Measurements from ENCODE around the gene DUSP1.
A peak's percentile ranks its signal among the peaks of the same experiment; 100 is the strongest.

Gene DUSP1

GRCh38 chr5:172770675-172771438, at the start of gene DUSP1:
TSS of gene DUSP1 (minus strand) at chr5:172771195. CDS start at chr5:172770952, 243 bp downstream.
- H3K27ac ChIP-seq: peak within 1 kb of the TSS; percentile 100
- CTCF ChIA-PET: interaction anchor here (0.6 to 4.2 kb wide), 27 partner anchors 29 to 168 kb away, joined by 3 to 54 read pairs (median 4); no protein-coding TSS in a partner anchor
- POLR2A ChIA-PET (ENCODE audit: low non-redundant PET): interaction anchor here (0.6 to 3.1 kb wide), 10 partner anchors 24 to 287 kb away, joined by 3 to 10 read pairs (median 5); no protein-coding TSS in a partner anchor
- TF ChIP-seq CTCF (conservative IDR thresholded peaks at IDR 0.05; ENCODE audit: low read depth): no peak; the same call in 1 of the 2 replicates
- DNase-seq (ENCODE audit: low spot score): peak; percentile 100

- POLR2A ChIA-PET (ENCODE audit: low non-redundant PET): no interaction called here
- TF ChIP-seq CTCF (conservative IDR thresholded peaks at IDR 0.05; ENCODE audit: low read depth): no peak
- H3K27ac ChIP-seq: peak overlapping the region; percentile 67
- peak; percentile 80 for DNase-seq (ENCODE audit: low spot score)
- CTCF ChIA-PET: interaction anchor here (0.7 to 0.9 kb wide), 2 partner anchors 107 to 1147 kb away, joined by 3 to 4 read pairs; no protein-coding TSS in a partner anchor
Observed at GRCh38 chr5:172820046-172820767, 49.2 kb upstream of the DUSP1 start.

- CTCF ChIA-PET: interaction anchor here (0.7 kb wide), 1 partner anchor 1148 kb away, joined by 4 read pairs; no protein-coding TSS in a partner anchor
Observed at GRCh38 chr5:172819569-172819968, 48.6 kb upstream of the DUSP1 start.

GRCh38 chr5:172818081-172818480, 47.1 kb upstream of the DUSP1 start:
- ChIA-PET POLR2A (ENCODE audit: low non-redundant PET) (no interaction called here), CTCF (interaction anchor here (0.6 kb wide), 1 partner anchor 1794 kb away, joined by 4 read pairs; no protein-coding TSS in a partner anchor)
- no peak for TF ChIP-seq CTCF (conservative IDR thresholded peaks at IDR 0.05; ENCODE audit: low read depth)
- no peak for DNase-seq (ENCODE audit: low spot score)
- peak overlapping the region; percentile 72 for H3K27ac ChIP-seq

More at GRCh38 chr5:172819569-172819968, 48.6 kb upstream of the DUSP1 start:
- H3K27ac ChIP-seq: peak overlapping the region; percentile 67
- POLR2A ChIA-PET (ENCODE audit: low non-redundant PET): interaction anchor here (0.5 kb wide), 1 partner anchor 15 kb away, joined by 3 read pairs; no protein-coding TSS in a partner anchor
- TF ChIP-seq CTCF (conservative IDR thresholded peaks at IDR 0.05; ENCODE audit: low read depth): no peak
- no peak for DNase-seq (ENCODE audit: low spot score)

GRCh38 chr5:172817664-172818063, 46.7 kb upstream of the DUSP1 start:
- TF ChIP-seq CTCF (conservative IDR thresholded peaks at IDR 0.05; ENCODE audit: low read depth): no peak
- ChIA-PET CTCF (no interaction called here), POLR2A (ENCODE audit: low non-redundant PET) (no interaction called here)

GRCh38 chr5:172816925-172817562, 46.0 kb upstream of the DUSP1 start:
- DNase-seq (ENCODE audit: low spot score): peak; percentile 95
- no peak for TF ChIP-seq CTCF (conservative IDR thresholded peaks at IDR 0.05; ENCODE audit: low read depth)
- CTCF ChIA-PET: interaction anchor here (0.6 to 2.0 kb wide), 2 partner anchors 46 to 202 kb away, joined by 3 to 6 read pairs; partner anchors contain the start of gene DUSP1
- peak overlapping the region; percentile 72 for H3K27ac ChIP-seq
- POLR2A ChIA-PET (ENCODE audit: low non-redundant PET): interaction anchor here (0.6 kb wide), 1 partner anchor 9 kb away, joined by 3 read pairs; no protein-coding TSS in a partner anchor

More at GRCh38 chr5:172817664-172818063, 46.7 kb upstream of the DUSP1 start:
- H3K27ac ChIP-seq: peak overlapping the region; percentile 72
- DNase-seq (ENCODE audit: low spot score): no peak

Data from RWPE1 (cell line).